ENCODE data around the gene UQCRC2.

UQCRC2 gene

GRCh38 chr16:22003195-22003594, 50.0 kb downstream of the UQCRC2 start:
- H3K4me3 ChIP-seq (ENCODE audit: low read depth, low read length), result no peak overlapping the region
- no peaks in the 10 kb centered on the region for H3K9me3 ChIP-seq (ENCODE audit: severe bottlenecking)
- H3K27ac ChIP-seq, result no peak overlapping the region
- no peak for TF ChIP-seq CTCF (IDR thresholded peaks at IDR 0.05; ENCODE audit: low read depth, low read length)
- H3K36me3 ChIP-seq, result no peaks in the 10 kb centered on the region
- no peak for DNase-seq
- H3K27me3 ChIP-seq (ENCODE audit: insufficient read depth, low read depth, severe bottlenecking), result no peaks in the 10 kb centered on the region

- Histone ChIP-seq H3K36me3 (no peaks in the 10 kb centered on the region), H3K27me3 (ENCODE audit: insufficient read depth, low read depth, severe bottlenecking) (no peaks in the 10 kb centered on the region), H3K27ac (no peak overlapping the region), H3K4me3 (ENCODE audit: low read depth, low read length) (no peak overlapping the region), H3K9me3 (ENCODE audit: severe bottlenecking) (no peaks in the 10 kb centered on the region)
- DNase-seq, result no peak
- no peak for TF ChIP-seq CTCF (IDR thresholded peaks at IDR 0.05; ENCODE audit: low read depth, low read length)
Observed at GRCh38 chr16:22004341-22004740, 51.2 kb downstream of the UQCRC2 start.

- Histone ChIP-seq H3K4me3 (ENCODE audit: low read depth, low read length) (no peak overlapping the region), H3K36me3 (no peaks in the 10 kb centered on the region), H3K27me3 (ENCODE audit: insufficient read depth, low read depth, severe bottlenecking) (no peaks in the 10 kb centered on the region), H3K9me3 (ENCODE audit: severe bottlenecking) (no peaks in the 10 kb centered on the region), H3K27ac (no peak overlapping the region)
- TF ChIP-seq CTCF (IDR thresholded peaks at IDR 0.05; ENCODE audit: low read depth, low read length), result no peak
- DNase-seq, result no peak
Observed at GRCh38 chr16:22005746-22006145, 52.6 kb downstream of the UQCRC2 start.

GRCh38 chr16:22006636-22007035, 53.5 kb downstream of the UQCRC2 start:
- no peak for TF ChIP-seq CTCF (IDR thresholded peaks at IDR 0.05; ENCODE audit: low read depth, low read length)
- DNase-seq, result no peak
- H3K9me3 ChIP-seq (ENCODE audit: severe bottlenecking), result no peaks in the 10 kb centered on the region
- no peaks in the 10 kb centered on the region for H3K27me3 ChIP-seq (ENCODE audit: insufficient read depth, low read depth, severe bottlenecking)
- H3K4me3 ChIP-seq (ENCODE audit: low read depth, low read length), result no peak overlapping the region
- H3K36me3 ChIP-seq, result no peaks in the 10 kb centered on the region
- no peak overlapping the region for H3K27ac ChIP-seq

GRCh38 chr16:22007159-22007508, 54.0 kb downstream of the UQCRC2 start:
- Histone ChIP-seq H3K9me3 (ENCODE audit: severe bottlenecking) (no peaks in the 10 kb centered on the region), H3K4me3 (ENCODE audit: low read depth, low read length) (peak overlapping the region; percentile 72), H3K36me3 (no peaks in the 10 kb centered on the region), H3K27ac (no peak overlapping the region), H3K27me3 (ENCODE audit: insufficient read depth, low read depth, severe bottlenecking) (no peaks in the 10 kb centered on the region)
- TF ChIP-seq CTCF (IDR thresholded peaks at IDR 0.05; ENCODE audit: low read depth, low read length), result no peak
- DNase-seq, result no peak

- no peaks in the 10 kb centered on the region for H3K27me3 ChIP-seq (ENCODE audit: insufficient read depth, low read depth, severe bottlenecking)
- peak within 1 kb of the TSS; percentile 75 for H3K27ac ChIP-seq
- DNase-seq, result peak; percentile 55
- H3K4me3 ChIP-seq (ENCODE audit: low read depth, low read length), result peak within 1 kb of the TSS; percentile 85
- no peaks in the 10 kb centered on the region for H3K36me3 ChIP-seq
- no peaks in the 10 kb centered on the region for H3K9me3 ChIP-seq (ENCODE audit: severe bottlenecking)
- no peak for TF ChIP-seq CTCF (IDR thresholded peaks at IDR 0.05; ENCODE audit: low read depth, low read length)
Observed at GRCh38 chr16:22007509-22008214, 54.5 kb downstream of the UQCRC2 start, which contains the start of gene MOSMO. MOSMO (plus strand) TSS chr16:22008111; CDS start chr16:22008302, 191 bp downstream.

Measured in WERI-Rb-1 (cell line).